Neural cell (in vitro differentiated cells): ENCODE results near the gene ANKRD39. TPM values are rescaled to one million over a fixed set of nuclear protein-coding genes. Genes with fewer than 3 reads are reported as not detected.

Experiments used
- H2AFZ ChIP-seq: fragments of 200-600, 300-800 bp; sonication (generic), shearing (Covaris generic); 2 replicates; pipeline ENCODE4 v1.6.0; 2014; ENCODE audit warnings: low read depth, mild to moderate bottlenecking, antibody characterized with exemption, low read length, moderate library complexity
- H3F3A ChIP-seq: fragments of 200-600 bp; shearing (Covaris generic); 2 replicates; pipeline ENCODE4 v1.6.1; 2016; ENCODE audit warnings: mild to moderate bottlenecking, moderate library complexity, mixed read lengths, antibody characterized with exemption, low read length; ENCODE audit not compliant: insufficient read depth, poor library complexity, severe bottlenecking
- H3K27ac ChIP-seq: fragments of 200-600, 300-800 bp; sonication (generic), shearing (Covaris generic); 2 replicates; pipeline ENCODE4 v1.5.1; 2014; ENCODE audit warnings: mild to moderate bottlenecking, low read length, moderate library complexity
- H3K27me3 ChIP-seq: fragments of 300-800, 200-600 bp; sonication (generic), shearing (Covaris generic); 2 replicates; pipeline ENCODE4 v1.6.0; 2014; ENCODE audit warnings: mild to moderate bottlenecking, low read depth, low read length, moderate library complexity; ENCODE audit not compliant: insufficient read depth
- H3K36me3 ChIP-seq: fragments of 300-800, 200-600 bp; sonication (generic), shearing (Covaris generic); 2 replicates; pipeline ENCODE4 v1.5.1; 2014; ENCODE audit warnings: mild to moderate bottlenecking, antibody characterized with exemption, low read length, moderate library complexity; ENCODE audit not compliant: insufficient read depth
- H3K4me2 ChIP-seq: fragments of 300-800, 200-600 bp; sonication (generic), shearing (Covaris generic); 2 replicates; pipeline ENCODE4 v1.6.0; 2014; ENCODE audit warnings: mild to moderate bottlenecking, low read length
- H3K4me3 ChIP-seq: fragments of 300-800, 200-600 bp; sonication (generic), shearing (Covaris generic); 2 replicates; pipeline ENCODE4 v1.5.1; 2014; ENCODE audit warnings: mild to moderate bottlenecking, low read length, moderate library complexity
- H3K79me2 ChIP-seq: fragments of 200-600 bp; shearing (Covaris generic); replicated peaks from 2 replicates; pipeline ENCODE4 v1.6.0; 2014; ENCODE audit warnings: mild to moderate bottlenecking, low read length, moderate library complexity; ENCODE audit not compliant: insufficient read depth
- H3K9ac ChIP-seq: fragments of 300-800, 200-600 bp; sonication (generic), shearing (Covaris generic); 2 replicates; pipeline ENCODE4 v1.6.1; 2016; ENCODE audit warnings: mild to moderate bottlenecking, low read length, mixed read lengths
- H3K9me2 ChIP-seq: fragments of 200-600 bp; shearing (Covaris generic); 2 replicates; pipeline ENCODE4 v1.6.1; 2016; ENCODE audit warnings: mild to moderate bottlenecking, low read length, mixed read lengths; ENCODE audit not compliant: insufficient read depth
- H3K9me3 ChIP-seq: fragments of 200-600, 300-800 bp; sonication (generic), shearing (Covaris generic); 2 replicates; pipeline ENCODE4 v1.6.1; 2016; ENCODE audit warnings: mild to moderate bottlenecking, mixed run types, low read length, moderate library complexity, mixed read lengths
- H4K20me1 ChIP-seq: fragments of 200-600 bp; shearing (Covaris generic); 2 replicates; pipeline ENCODE4 v1.6.1; 2016; ENCODE audit warnings: mild to moderate bottlenecking, mixed run types; ENCODE audit not compliant: insufficient read depth
- EP300 ChIP-seq: fragments of 450-650 bp; conservative IDR thresholded peaks from 2 replicates; pipeline ENCODE4 v1.6.1; 2014; ENCODE audit warnings: antibody characterized with exemption, mild to moderate bottlenecking, moderate library complexity; ENCODE audit not compliant: poor library complexity, severe bottlenecking
- EZH2 ChIP-seq: fragments of 200-600, 300-800 bp; shearing (Covaris generic), sonication (generic); IDR thresholded peaks from 2 replicates; pipeline ENCODE4 v1.6.1; 2014; ENCODE audit warnings: antibody characterized with exemption, low read length, borderline replicate concordance, mild to moderate bottlenecking; ENCODE audit not compliant: insufficient read depth, poor library complexity, severe bottlenecking
- MXI1 ChIP-seq: fragments of 450-650 bp; conservative IDR thresholded peaks from 2 replicates; pipeline ENCODE4 v1.6.1; 2014; ENCODE audit warnings: antibody characterized with exemption, mild to moderate bottlenecking; ENCODE audit not compliant: poor library complexity, severe bottlenecking
- POLR2AphosphoS5 ChIP-seq: IDR thresholded peaks from 2 replicates; pipeline ENCODE4 v1.6.1; 2012
- RAD21 ChIP-seq: fragments of 450-650 bp; conservative IDR thresholded peaks from 2 replicates; pipeline ENCODE4 v1.6.1; 2014; ENCODE audit warnings: antibody characterized with exemption, mild to moderate bottlenecking, moderate library complexity
- SMC3 ChIP-seq: fragments of 450-650 bp; conservative IDR thresholded peaks from 2 replicates; pipeline ENCODE4 v1.6.1; 2014; ENCODE audit warnings: antibody characterized with exemption, mild to moderate bottlenecking, moderate library complexity; ENCODE audit not compliant: poor library complexity
- TAF1 ChIP-seq: IDR thresholded peaks from 2 replicates; pipeline ENCODE4 v1.6.1; 2012; ENCODE audit warnings: low read depth
- polyA plus RNA-seq: library from polyadenylated mRNA; depleted of rRNA; stranded (reverse); fragments of >200 nt; gene quantifications from 2 replicates; pipeline ENCODE4 v1.2.3, GENCODE V29; 2014
- TF ChIP-seq, protein P1 (sequence below): fragments of 450-650 bp; IDR thresholded peaks from 2 replicates; pipeline ENCODE4 v1.5.1; 2014; ENCODE audit warnings: antibody characterized with exemption, mild to moderate bottlenecking, moderate library complexity; ENCODE audit not compliant: poor library complexity, severe bottlenecking
- TF ChIP-seq, protein P2 (sequence below): IDR thresholded peaks from 2 replicates; pipeline ENCODE4 v1.6.1; 2012; ENCODE audit warnings: borderline replicate concordance

Gene ANKRD39
- polyA plus RNA-seq, 1 donor from 2014 or later: 30.7 TPM

DNA sequence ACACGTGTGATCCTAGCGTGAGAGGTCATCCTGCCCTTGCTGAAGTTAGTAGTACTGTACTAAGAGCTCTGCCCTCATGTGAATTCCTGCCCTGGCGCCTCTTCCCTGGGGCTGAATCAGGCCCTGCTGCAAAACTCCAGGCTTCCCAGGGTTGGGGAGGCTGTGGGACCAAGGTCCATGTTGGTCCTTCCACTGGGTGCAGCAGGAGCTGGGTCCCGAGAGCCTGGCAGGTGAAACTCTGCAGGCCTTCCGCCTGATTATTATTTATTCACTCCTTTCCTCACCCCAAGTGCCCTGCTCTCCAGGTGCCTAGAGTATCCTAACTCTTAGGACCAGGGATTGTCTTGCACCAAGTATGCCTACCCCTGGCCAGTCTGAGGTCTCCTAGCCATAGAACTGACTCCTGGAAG is 47.0 kb downstream of the ANKRD39 start:
- no peaks in the 10 kb centered on the region for H3K79me2 ChIP-seq
- no peaks in the 10 kb centered on the region for H3K9me3 ChIP-seq
- H3K4me3 ChIP-seq: no peak overlapping the region
- H3K9ac ChIP-seq: no peak overlapping the region
- H3K9me2 ChIP-seq: no peaks in the 10 kb centered on the region
- no peak overlapping the region for H3K27ac ChIP-seq
- no peaks in the 10 kb centered on the region for H3K27me3 ChIP-seq
- TF ChIP-seq, protein P1, sequence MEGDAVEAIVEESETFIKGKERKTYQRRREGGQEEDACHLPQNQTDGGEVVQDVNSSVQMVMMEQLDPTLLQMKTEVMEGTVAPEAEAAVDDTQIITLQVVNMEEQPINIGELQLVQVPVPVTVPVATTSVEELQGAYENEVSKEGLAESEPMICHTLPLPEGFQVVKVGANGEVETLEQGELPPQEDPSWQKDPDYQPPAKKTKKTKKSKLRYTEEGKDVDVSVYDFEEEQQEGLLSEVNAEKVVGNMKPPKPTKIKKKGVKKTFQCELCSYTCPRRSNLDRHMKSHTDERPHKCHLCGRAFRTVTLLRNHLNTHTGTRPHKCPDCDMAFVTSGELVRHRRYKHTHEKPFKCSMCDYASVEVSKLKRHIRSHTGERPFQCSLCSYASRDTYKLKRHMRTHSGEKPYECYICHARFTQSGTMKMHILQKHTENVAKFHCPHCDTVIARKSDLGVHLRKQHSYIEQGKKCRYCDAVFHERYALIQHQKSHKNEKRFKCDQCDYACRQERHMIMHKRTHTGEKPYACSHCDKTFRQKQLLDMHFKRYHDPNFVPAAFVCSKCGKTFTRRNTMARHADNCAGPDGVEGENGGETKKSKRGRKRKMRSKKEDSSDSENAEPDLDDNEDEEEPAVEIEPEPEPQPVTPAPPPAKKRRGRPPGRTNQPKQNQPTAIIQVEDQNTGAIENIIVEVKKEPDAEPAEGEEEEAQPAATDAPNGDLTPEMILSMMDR: no peak
- TF ChIP-seq TAF1 (no peak), MXI1 (no peak)
- H2AFZ ChIP-seq: no peak overlapping the region
- no peak overlapping the region for H3K4me2 ChIP-seq
- H3F3A ChIP-seq: no peaks in the 10 kb centered on the region
- H3K36me3 ChIP-seq: no peaks in the 10 kb centered on the region
- no peaks in the 10 kb centered on the region for H4K20me1 ChIP-seq

DNA sequence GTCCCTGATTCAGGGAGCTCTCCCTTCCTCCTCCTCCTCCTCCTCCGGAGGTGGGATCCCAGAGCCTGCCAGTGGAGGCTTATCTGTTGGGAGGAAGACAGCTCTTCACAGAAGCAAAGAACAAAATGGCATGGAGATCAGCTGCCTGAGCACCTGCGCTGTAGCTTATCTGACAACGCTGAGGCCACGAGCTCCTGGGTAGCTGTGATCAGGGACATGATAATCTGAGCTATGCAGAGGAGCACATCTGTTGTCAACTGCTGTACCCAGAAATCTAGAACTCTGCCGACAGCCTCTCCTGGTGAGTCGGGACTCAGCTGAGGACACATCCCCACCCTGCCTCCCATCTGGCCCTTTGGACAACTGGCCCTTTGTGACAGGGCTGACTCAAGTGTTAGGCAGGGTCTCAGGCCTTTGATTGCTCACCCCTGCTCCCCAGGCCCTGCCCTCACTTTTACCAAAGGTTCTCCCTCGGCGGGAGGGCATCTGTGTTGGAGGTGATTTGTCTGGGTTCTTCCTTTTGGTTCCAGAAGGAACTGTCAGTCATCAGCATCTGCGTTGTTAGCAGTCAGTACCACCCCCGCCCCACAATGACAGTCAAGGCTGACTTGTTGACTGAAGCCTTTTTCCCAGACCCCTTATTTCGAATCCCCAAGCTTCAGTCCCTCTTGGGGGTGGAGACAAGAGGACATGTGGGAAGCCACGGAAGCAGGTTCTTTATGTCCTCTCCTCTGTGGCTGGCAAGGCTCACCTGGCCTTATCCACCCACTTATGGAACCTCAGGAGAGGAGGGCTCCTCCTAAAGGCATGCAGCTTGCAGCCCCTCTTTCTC is 47.6 kb downstream of the ANKRD39 start:
- Histone ChIP-seq H3K27me3 (no peaks in the 10 kb centered on the region), H3K36me3 (no peaks in the 10 kb centered on the region), H3K9me3 (no peaks in the 10 kb centered on the region), H3K79me2 (no peaks in the 10 kb centered on the region), H3K9ac (no peak overlapping the region), H3K4me2 (no peak overlapping the region), H3F3A (no peaks in the 10 kb centered on the region), H3K9me2 (no peaks in the 10 kb centered on the region), H4K20me1 (no peaks in the 10 kb centered on the region), H3K4me3 (no peak overlapping the region), H2AFZ (no peak overlapping the region), H3K27ac (no peak overlapping the region)
- no peak for TF ChIP-seq RAD21
- TF ChIP-seq TAF1: no peak

GRCh38 chr2:96809216-96809882 is 48.5 kb downstream of the ANKRD39 start:
- no peaks in the 10 kb centered on the region for H3K27me3 ChIP-seq
- no peak overlapping the region for H3K4me2 ChIP-seq

More at GRCh38 chr2:96809216-96809882, 48.5 kb downstream of the ANKRD39 start:
- no peaks in the 10 kb centered on the region for H3K79me2 ChIP-seq
- no peak overlapping the region for H3K9ac ChIP-seq
- H4K20me1 ChIP-seq: no peaks in the 10 kb centered on the region
- no peaks in the 10 kb centered on the region for H3K9me3 ChIP-seq
- no peaks in the 10 kb centered on the region for H3K9me2 ChIP-seq
- H3K27ac ChIP-seq: no peak overlapping the region
- no peak overlapping the region for H3K4me3 ChIP-seq
- no peaks in the 10 kb centered on the region for H3K36me3 ChIP-seq
- no peak overlapping the region for H2AFZ ChIP-seq
- no peaks in the 10 kb centered on the region for H3F3A ChIP-seq
- TF ChIP-seq MXI1: no peak
- TF ChIP-seq SMC3: no peak
- no peak for TF ChIP-seq RAD21
- TF ChIP-seq, protein P2, sequence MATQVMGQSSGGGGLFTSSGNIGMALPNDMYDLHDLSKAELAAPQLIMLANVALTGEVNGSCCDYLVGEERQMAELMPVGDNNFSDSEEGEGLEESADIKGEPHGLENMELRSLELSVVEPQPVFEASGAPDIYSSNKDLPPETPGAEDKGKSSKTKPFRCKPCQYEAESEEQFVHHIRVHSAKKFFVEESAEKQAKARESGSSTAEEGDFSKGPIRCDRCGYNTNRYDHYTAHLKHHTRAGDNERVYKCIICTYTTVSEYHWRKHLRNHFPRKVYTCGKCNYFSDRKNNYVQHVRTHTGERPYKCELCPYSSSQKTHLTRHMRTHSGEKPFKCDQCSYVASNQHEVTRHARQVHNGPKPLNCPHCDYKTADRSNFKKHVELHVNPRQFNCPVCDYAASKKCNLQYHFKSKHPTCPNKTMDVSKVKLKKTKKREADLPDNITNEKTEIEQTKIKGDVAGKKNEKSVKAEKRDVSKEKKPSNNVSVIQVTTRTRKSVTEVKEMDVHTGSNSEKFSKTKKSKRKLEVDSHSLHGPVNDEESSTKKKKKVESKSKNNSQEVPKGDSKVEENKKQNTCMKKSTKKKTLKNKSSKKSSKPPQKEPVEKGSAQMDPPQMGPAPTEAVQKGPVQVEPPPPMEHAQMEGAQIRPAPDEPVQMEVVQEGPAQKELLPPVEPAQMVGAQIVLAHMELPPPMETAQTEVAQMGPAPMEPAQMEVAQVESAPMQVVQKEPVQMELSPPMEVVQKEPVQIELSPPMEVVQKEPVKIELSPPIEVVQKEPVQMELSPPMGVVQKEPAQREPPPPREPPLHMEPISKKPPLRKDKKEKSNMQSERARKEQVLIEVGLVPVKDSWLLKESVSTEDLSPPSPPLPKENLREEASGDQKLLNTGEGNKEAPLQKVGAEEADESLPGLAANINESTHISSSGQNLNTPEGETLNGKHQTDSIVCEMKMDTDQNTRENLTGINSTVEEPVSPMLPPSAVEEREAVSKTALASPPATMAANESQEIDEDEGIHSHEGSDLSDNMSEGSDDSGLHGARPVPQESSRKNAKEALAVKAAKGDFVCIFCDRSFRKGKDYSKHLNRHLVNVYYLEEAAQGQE: no peak
- no peak for TF ChIP-seq EZH2
- TF ChIP-seq TAF1: no peak
- TF ChIP-seq, protein P1: no peak
- TF ChIP-seq POLR2AphosphoS5: no peak
- TF ChIP-seq EP300: no peak
